GM21737 (cell line): ENCODE results near the gene ENDOG.
"Not testable (repeated sequence)": the region's sequence is repeated elsewhere in the genome, so short reads cannot be mapped to it uniquely, and the experiment has no call there.

Source experiments
- ATAC-seq: cut with Tn5 transposase; IDR thresholded peaks from one replicate; pipeline ENCODE4 v1.9.1; 2021; ENCODE audit warnings: mild to moderate bottlenecking, moderate library complexity; ENCODE audit not compliant: unreplicated experiment

The ENDOG gene

GRCh38 chr9:128818099-128818838 lies at the start of gene ENDOG:
Gene ENDOG (plus strand): TSS chr9:128818500. CDS start chr9:128818685, 185 bp downstream.
- ATAC-seq = peak; percentile 88

GRCh38 chr9:128768606-128769005 lies 49.7 kb upstream of the ENDOG start:
- ATAC-seq = no peak

- ATAC-seq = no peak
Observed at GRCh38 chr9:128770286-128771030, 47.8 kb upstream of the ENDOG start.

- peak; percentile 26 for ATAC-seq
Observed at GRCh38 chr9:128771094-128771721, 47.1 kb upstream of the ENDOG start.

GRCh38 chr9:128771745-128772519 lies 46.4 kb upstream of the ENDOG start, which contains the start of gene ZER1:
Gene ZER1 (minus strand): TSS chr9:128771927. CDS start chr9:128755565, 16,362 bp downstream.
- ATAC-seq = peak; percentile 92

GRCh38 chr9:128773049-128773448 lies 45.3 kb upstream of the ENDOG start:
- no peak for ATAC-seq

- no peak for ATAC-seq
Observed at GRCh38 chr9:128774804-128775203, 43.5 kb upstream of the ENDOG start.

- not testable (repeated sequence) for ATAC-seq
Observed at GRCh38 chr9:128780093-128780492, 38.2 kb upstream of the ENDOG start.

- ATAC-seq = no peak
Observed at GRCh38 chr9:128781187-128782070, 36.9 kb upstream of the ENDOG start.

- ATAC-seq = no peak
Observed at GRCh38 chr9:128782669-128783068, 35.6 kb upstream of the ENDOG start.

GRCh38 chr9:128785427-128785826 lies 32.9 kb upstream of the ENDOG start:
- ATAC-seq = no peak

GRCh38 chr9:128786681-128787601 lies 31.4 kb upstream of the ENDOG start, which contains the start of gene TBC1D13:
Gene TBC1D13 (plus strand): TSS chr9:128787253. CDS start chr9:128787354, 101 bp downstream.
- ATAC-seq = peak; percentile 88

GRCh38 chr9:128787659-128788058 lies 30.6 kb upstream of the ENDOG start:
- no peak for ATAC-seq

GRCh38 chr9:128788445-128788844 lies 29.9 kb upstream of the ENDOG start:
- no peak for ATAC-seq

GRCh38 chr9:128790536-128790935 lies 27.8 kb upstream of the ENDOG start:
- ATAC-seq = no peak

- ATAC-seq = no peak
Observed at GRCh38 chr9:128792134-128792533, 26.2 kb upstream of the ENDOG start.

- no peak for ATAC-seq
Observed at GRCh38 chr9:128792978-128793686, 25.2 kb upstream of the ENDOG start.

- ATAC-seq = not testable (repeated sequence)
Observed at GRCh38 chr9:128794961-128795360, 23.3 kb upstream of the ENDOG start.
